ENCODE measurements around the gene SYNC. TPM values are rescaled to one million over a fixed set of nuclear protein-coding genes. Genes with fewer than 3 reads are reported as not detected.

The SYNC gene
- total and polyA plus RNA-seq, 10 of the 15 experiments (the other 5 are each of a cell fraction or from before 2014, with no cell fraction given), result 0.04 to 0.12 (median 0.05) TPM; not detected in 7

- H3K4me3 ChIP-seq, result no peak overlapping the region
- H3K36me3 ChIP-seq (ENCODE audit: control insufficient read depth in 2 of 2, insufficient read depth in 2 of 2, low read length in 1 of 2), result no peaks in the 10 kb centered on the region
- TF ChIP-seq BMI1 (IDR thresholded peaks at IDR 0.05; ENCODE audit: borderline replicate concordance), result no peak
- no peak for TF ChIP-seq IKZF1 (conservative IDR thresholded peaks at IDR 0.05)
- no peak for TF ChIP-seq SRF (IDR thresholded peaks at IDR 0.05; ENCODE audit: low read depth in 2 of 2, low read length in 2 of 2)
- no peak for TF ChIP-seq RFX5 (IDR thresholded peaks at IDR 0.05; ENCODE audit: low read depth, low read length)
- no peak for TF ChIP-seq SREBF2 (IDR thresholded peaks at IDR 0.05; ENCODE audit: low read length)
- no peak for TF ChIP-seq EED (IDR thresholded peaks at IDR 0.05; ENCODE audit: low read depth)
- TF ChIP-seq CREM (IDR thresholded peaks at IDR 0.05; ENCODE audit: low read depth), result no peak
- TF ChIP-seq BCL11A (IDR thresholded peaks at IDR 0.05; ENCODE audit: low read depth, low read length), result no peak
- TF ChIP-seq ZNF24 (IDR thresholded peaks at IDR 0.05), result no peak
- TF ChIP-seq SREBF1 (IDR thresholded peaks at IDR 0.05; ENCODE audit: low read length), result no peak
- TF ChIP-seq RELA (IDR thresholded peaks at IDR 0.05; ENCODE audit: borderline replicate concordance, partially characterized antibody), result no peak
- TF ChIP-seq CBFB (IDR thresholded peaks at IDR 0.05; ENCODE audit: low read depth), result no peak
- TF ChIP-seq, protein P1, sequence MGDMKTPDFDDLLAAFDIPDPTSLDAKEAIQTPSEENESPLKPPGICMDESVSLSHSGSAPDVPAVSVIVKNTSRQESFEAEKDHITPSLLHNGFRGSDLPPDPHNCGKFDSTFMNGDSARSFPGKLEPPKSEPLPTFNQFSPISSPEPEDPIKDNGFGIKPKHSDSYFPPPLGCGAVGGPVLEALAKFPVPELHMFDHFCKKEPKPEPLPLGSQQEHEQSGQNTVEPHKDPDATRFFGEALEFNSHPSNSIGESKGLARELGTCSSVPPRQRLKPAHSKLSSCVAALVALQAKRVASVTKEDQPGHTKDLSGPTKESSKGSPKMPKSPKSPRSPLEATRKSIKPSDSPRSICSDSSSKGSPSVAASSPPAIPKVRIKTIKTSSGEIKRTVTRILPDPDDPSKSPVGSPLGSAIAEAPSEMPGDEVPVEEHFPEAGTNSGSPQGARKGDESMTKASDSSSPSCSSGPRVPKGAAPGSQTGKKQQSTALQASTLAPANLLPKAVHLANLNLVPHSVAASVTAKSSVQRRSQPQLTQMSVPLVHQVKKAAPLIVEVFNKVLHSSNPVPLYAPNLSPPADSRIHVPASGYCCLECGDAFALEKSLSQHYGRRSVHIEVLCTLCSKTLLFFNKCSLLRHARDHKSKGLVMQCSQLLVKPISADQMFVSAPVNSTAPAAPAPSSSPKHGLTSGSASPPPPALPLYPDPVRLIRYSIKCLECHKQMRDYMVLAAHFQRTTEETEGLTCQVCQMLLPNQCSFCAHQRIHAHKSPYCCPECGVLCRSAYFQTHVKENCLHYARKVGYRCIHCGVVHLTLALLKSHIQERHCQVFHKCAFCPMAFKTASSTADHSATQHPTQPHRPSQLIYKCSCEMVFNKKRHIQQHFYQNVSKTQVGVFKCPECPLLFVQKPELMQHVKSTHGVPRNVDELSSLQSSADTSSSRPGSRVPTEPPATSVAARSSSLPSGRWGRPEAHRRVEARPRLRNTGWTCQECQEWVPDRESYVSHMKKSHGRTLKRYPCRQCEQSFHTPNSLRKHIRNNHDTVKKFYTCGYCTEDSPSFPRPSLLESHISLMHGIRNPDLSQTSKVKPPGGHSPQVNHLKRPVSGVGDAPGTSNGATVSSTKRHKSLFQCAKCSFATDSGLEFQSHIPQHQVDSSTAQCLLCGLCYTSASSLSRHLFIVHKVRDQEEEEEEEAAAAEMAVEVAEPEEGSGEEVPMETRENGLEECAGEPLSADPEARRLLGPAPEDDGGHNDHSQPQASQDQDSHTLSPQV (IDR thresholded peaks at IDR 0.05), result no peak
- no peak for TF ChIP-seq HDAC2 (IDR thresholded peaks at IDR 0.05)
- no peak for TF ChIP-seq TAF1 (IDR thresholded peaks at IDR 0.05; ENCODE audit: borderline replicate concordance, low read depth, low read length)
- TF ChIP-seq ATF3 (IDR thresholded peaks at IDR 0.05; ENCODE audit: borderline replicate concordance, extremely low read depth, low read depth, low read length), result no peak
- TF ChIP-seq CBX5 (IDR thresholded peaks at IDR 0.05; ENCODE audit: low read depth), result no peak
- TF ChIP-seq ZNF274 (IDR thresholded peaks at IDR 0.05; ENCODE audit: insufficient read depth, insufficient read length), result no peak
- TF ChIP-seq SMAD5 (IDR thresholded peaks at IDR 0.05; ENCODE audit: low read depth), result no peak
- no TSS peak for BruUV-seq (replicated peaks)
- in situ Hi-C loops (cut with MboI), result no loop called here
- no peaks in the 10 kb centered on the region for H3K9me3 ChIP-seq (replicated peaks; ENCODE audit: control insufficient read depth, insufficient read depth, low read length)
- H3K4me1 ChIP-seq (ENCODE audit: control insufficient read depth, insufficient read depth, low read length), result no peaks in the 10 kb centered on the region
- ATAC-seq, result no peak
- FAIRE-seq, result no peak
- H4K20me1 ChIP-seq (ENCODE audit: control insufficient read depth, insufficient read depth), result no peaks in the 10 kb centered on the region
- 62% methylated on average over 6 of the region's 6 CpGs for WGBS (ENCODE audit: insufficient coverage, insufficient replicate concordance, low lambda C conversion rate, missing lambda C conversion rate)
- no peaks in the 10 kb centered on the region for H3K79me2 ChIP-seq (ENCODE audit: control insufficient read depth, insufficient read depth, low read length)
- no peak overlapping the region for H3K4me2 ChIP-seq (ENCODE audit: control insufficient read depth, insufficient read depth)
- intact Hi-C loops (cut with micrococcal nuclease; ENCODE audit: unreplicated experiment), result no loop called here
- H3K27me3 ChIP-seq (replicated peaks in 1 of 2; ENCODE audit: control insufficient read depth in 2 of 2, insufficient read depth in 2 of 2, low read length in 1 of 2), result peaks cover 5 to 11% of the 10 kb centered on the region in 2 experiments
- ChIA-PET CTCF (interaction anchor here (1.1 kb wide), 2 partner anchors 10 to 16 kb away, joined by 3 read pairs; no protein-coding TSS in a partner anchor), RAD21 (ENCODE audit: unreplicated experiment) (no interaction called here), SMC1A (ENCODE audit: uncharacterized antibody, unreplicated experiment) (interaction anchor here (0.8 kb wide), 1 partner anchor 29 kb away, joined by 3 read pairs; no protein-coding TSS in a partner anchor), POLR2A (no interaction called here)
- DNase-seq (ENCODE audit: low read depth, low spot score), result no peak
- no peak overlapping the region for H3K27ac ChIP-seq (ENCODE audit: control insufficient read depth, insufficient read depth)
- H3K9ac ChIP-seq (ENCODE audit: control insufficient read depth, insufficient read depth, low read length), result no peak overlapping the region
- no peak overlapping the region for H2AFZ ChIP-seq (ENCODE audit: control insufficient read depth, low read depth, low read length)
Observed at GRCh38 chr1:32743380-32744070, 41.0 kb upstream of the SYNC start.

All from GM12878 (cell line).